H9 (cell line): Measurements from ENCODE around the gene RND2. TPM values are rescaled to one million over a fixed set of nuclear protein-coding genes. Genes with fewer than 3 reads are reported as not detected.

Experiments
- DNase-seq: peaks from one replicate; pipeline ENCODE4 v3.0.0-alpha.2; 2017
- H2AFZ ChIP-seq: one replicate; pipeline ENCODE4 v1.6.1; 2013; ENCODE audit warnings: mild to moderate bottlenecking, low read length, control low read depth, moderate library complexity
- H2AK5ac ChIP-seq: 2 replicates; pipeline ENCODE4 v1.6.1; 2013; ENCODE audit warnings: low read length, control low read depth, mixed read lengths; ENCODE audit not compliant: insufficient read length
- H2BK120ac ChIP-seq: one replicate; pipeline ENCODE4 v1.6.1; 2013; ENCODE audit warnings: low read depth, mild to moderate bottlenecking, low read length, control low read depth, inconsistent platforms; ENCODE audit not compliant: poor library complexity, severe bottlenecking
- H2BK12ac ChIP-seq: 2 replicates; pipeline ENCODE4 v1.6.1; 2013; ENCODE audit warnings: low read length, control low read depth, mixed read lengths, low read depth; ENCODE audit not compliant: insufficient read length
- H2BK15ac ChIP-seq: 2 replicates; pipeline ENCODE4 v1.6.1; 2013; ENCODE audit warnings: low read depth, low read length, control low read depth
- H2BK20ac ChIP-seq: one replicate; pipeline ENCODE4 v1.6.1; 2013; ENCODE audit warnings: low read depth, mild to moderate bottlenecking, low read length, control low read depth, inconsistent platforms; ENCODE audit not compliant: poor library complexity, severe bottlenecking
- H2BK5ac ChIP-seq: 2 replicates; pipeline ENCODE4 v1.6.1; 2013; ENCODE audit warnings: low read length, control low read depth, mixed read lengths; ENCODE audit not compliant: insufficient read length
- H3K14ac ChIP-seq: 2 replicates; pipeline ENCODE4 v1.6.1; 2013; ENCODE audit warnings: low read length, control low read depth; ENCODE audit not compliant: insufficient read depth
- H3K18ac ChIP-seq: 2 replicates; pipeline ENCODE4 v1.6.1; 2013; ENCODE audit warnings: low read depth, mild to moderate bottlenecking, mixed read lengths, low read length, control low read depth; ENCODE audit not compliant: insufficient read length
- H3K23ac ChIP-seq: 2 replicates; pipeline ENCODE4 v1.6.1; 2013; ENCODE audit warnings: low read length, control low read depth, mixed read lengths, low read depth; ENCODE audit not compliant: insufficient read length
- H3K23me2 ChIP-seq: 2 replicates; pipeline ENCODE4 v1.6.1; 2013; ENCODE audit warnings: low read depth, mild to moderate bottlenecking, mixed read lengths, low read length, control low read depth; ENCODE audit not compliant: insufficient read length, poor library complexity, severe bottlenecking
- H3K27ac ChIP-seq: 2 replicates; pipeline ENCODE4 v1.5.1; 2013; ENCODE audit warnings: low read length, control low read depth, mixed read lengths, low read depth; ENCODE audit not compliant: insufficient read length
- H3K27me3 ChIP-seq: 2 replicates; pipeline ENCODE4 v1.6.1; 2013; ENCODE audit warnings: low read length, control low read depth, inconsistent platforms; ENCODE audit not compliant: insufficient read depth
- H3K4ac ChIP-seq: 2 replicates; pipeline ENCODE4 v1.6.1; 2013; ENCODE audit warnings: low read depth, mild to moderate bottlenecking, control low read depth, inconsistent platforms, low read length, moderate library complexity
- H3K4me1 ChIP-seq: 2 replicates; pipeline ENCODE4 v1.6.1; 2013; ENCODE audit warnings: low read length, control low read depth, inconsistent platforms; ENCODE audit not compliant: insufficient read depth
- H3K4me2 ChIP-seq: 2 replicates; pipeline ENCODE4 v1.6.1; 2013; ENCODE audit warnings: low read length, control low read depth, mixed read lengths; ENCODE audit not compliant: insufficient read length, insufficient read depth
- H3K56ac ChIP-seq: 2 replicates; pipeline ENCODE4 v1.6.1; 2013; ENCODE audit warnings: low read depth, mild to moderate bottlenecking, mixed read lengths, low read length, control low read depth; ENCODE audit not compliant: insufficient read length
- H3K79me1 ChIP-seq: 2 replicates; pipeline ENCODE4 v1.6.1; 2013; ENCODE audit warnings: low read depth, mild to moderate bottlenecking, moderate library complexity, low read length, control low read depth, inconsistent platforms; ENCODE audit not compliant: insufficient read depth, poor library complexity, severe bottlenecking
- H3K79me2 ChIP-seq: 2 replicates; pipeline ENCODE4 v1.6.1; 2013; ENCODE audit warnings: low read length, control low read depth, inconsistent platforms; ENCODE audit not compliant: insufficient read depth
- H3K9ac ChIP-seq: 2 replicates; pipeline ENCODE4 v1.6.1; 2013; ENCODE audit warnings: low read length, control low read depth, mixed read lengths; ENCODE audit not compliant: insufficient read length; ENCODE audit errors: extremely low read depth
- H3K9me3 ChIP-seq: one replicate; pipeline ENCODE4 v1.6.1; 2013; ENCODE audit warnings: low read depth, low read length, inconsistent platforms; ENCODE audit not compliant: control insufficient read depth
- H3T11ph ChIP-seq: one replicate; pipeline ENCODE4 v1.6.1; 2013; ENCODE audit warnings: mild to moderate bottlenecking, low read length, control low read depth, inconsistent platforms
- H4K20me1 ChIP-seq: one replicate; pipeline ENCODE4 v1.6.1; 2013; ENCODE audit not compliant: control insufficient read depth, insufficient read length, insufficient read depth
- H4K5ac ChIP-seq: 2 replicates; pipeline ENCODE4 v1.6.1; 2013; ENCODE audit warnings: low read depth, mild to moderate bottlenecking, mixed read lengths, low read length, control low read depth; ENCODE audit not compliant: insufficient read length
- H4K8ac ChIP-seq: replicated peaks from 2 replicates; pipeline ENCODE4 v1.6.1; 2013; ENCODE audit warnings: low read length, control low read depth, mixed read lengths, low read depth; ENCODE audit not compliant: insufficient read length
- H4K91ac ChIP-seq: 2 replicates; pipeline ENCODE4 v1.6.1; 2013; ENCODE audit warnings: low read depth, mild to moderate bottlenecking, moderate library complexity, mixed read lengths, low read length, control low read depth; ENCODE audit not compliant: insufficient read length
- H3K27ac Mint-ChIP-seq, 3 experiments: 2 replicates in 2 of 3; 3 replicates in 1 of 3; pipeline ENCODE4 v1.8.0; 2020 to 2021; ENCODE audit warnings: mixed read lengths in 3 of 3, mild to moderate bottlenecking in 1 of 3, moderate library complexity in 1 of 3
- H3K27me3 Mint-ChIP-seq: 2 replicates; pipeline ENCODE4 v1.8.0; 2021; ENCODE audit warnings: low read depth, mild to moderate bottlenecking, moderate library complexity, mixed read lengths
- H3K36me3 Mint-ChIP-seq, 3 experiments: 2 replicates in 2 of 3; 3 replicates in 1 of 3; pipeline ENCODE4 v1.8.0; 2020 to 2021; ENCODE audit warnings: low read depth in 3 of 3, mixed read lengths in 3 of 3; ENCODE audit not compliant: insufficient read depth in 1 of 3
- H3K4me1 Mint-ChIP-seq, 2 experiments: 2 replicates each; pipeline ENCODE4 v1.8.0; 2020; ENCODE audit warnings: mixed read lengths in 2 of 2
- H3K4me3 Mint-ChIP-seq, 2 experiments: 2 replicates in 1 of 2; 3 replicates in 1 of 2; pipeline ENCODE4 v1.8.0; 2020 to 2021; ENCODE audit warnings: mild to moderate bottlenecking in 2 of 2, mixed read lengths in 2 of 2, moderate library complexity in 1 of 2
- H3K9me3 Mint-ChIP-seq, 2 experiments: 2 replicates in 1 of 2; 3 replicates in 1 of 2; pipeline ENCODE4 v1.8.0; 2020; ENCODE audit warnings: mild to moderate bottlenecking in 2 of 2, mixed read lengths in 2 of 2, moderate library complexity in 1 of 2
- CTCF ChIP-seq: fragments of 200-600 bp; sonication (generic); conservative IDR thresholded peaks from 3 replicates; pipeline ENCODE4 v1.8.0; 2021; ENCODE audit warnings: antibody characterized with exemption, mild to moderate bottlenecking
- WGBS: extraction: QIAGEN DNeasy Blood & Tissue Kit; methylation state at CpG from one replicate; pipeline ENCODE4 v1.1.7; 2013; ENCODE audit warnings: missing lambda C conversion rate, low lambda C conversion rate, mixed read lengths; ENCODE audit not compliant: insufficient read length; ENCODE audit errors: extremely low coverage; 5-methylcytosine and 5-hydroxymethylcytosine counted together
- total RNA-seq: library from RNA; stranded (reverse); gene quantifications from 2 replicates; pipeline ENCODE4 v1.2.1, GENCODE V29; 2021

The RND2 gene
- total RNA-seq, 1 experiment from 2014 or later: 47.8 TPM

- Histone ChIP-seq H3K4me2 (peak within 1 kb of the TSS; percentile 42), H2BK12ac (no peak within 1 kb of the TSS), H3K79me1 (no peaks in the 10 kb centered on the region), H4K91ac (no peak within 1 kb of the TSS), H2AFZ (no peak within 1 kb of the TSS), H3K9me3 (no peaks in the 10 kb centered on the region), H3K23me2 (no peaks in the 10 kb centered on the region), H3K56ac (no peak within 1 kb of the TSS), H3K79me2 (no peaks in the 10 kb centered on the region), H4K5ac (no peak within 1 kb of the TSS), H3K14ac (no peak within 1 kb of the TSS), H2BK20ac (no peak within 1 kb of the TSS), H2AK5ac (no peak within 1 kb of the TSS), H3K27ac (no peak within 1 kb of the TSS), H4K20me1 (no peaks in the 10 kb centered on the region), H3K18ac (no peak within 1 kb of the TSS), H2BK120ac (no peak within 1 kb of the TSS), H2BK15ac (no peak within 1 kb of the TSS), H3K23ac (no peak within 1 kb of the TSS), H2BK5ac (no peak within 1 kb of the TSS), H3K9ac (peak within 1 kb of the TSS; percentile 20), H3K27me3 (no peaks in the 10 kb centered on the region), H3K4me1 (no peaks in the 10 kb centered on the region), H3K4ac (no peak within 1 kb of the TSS), H4K8ac (no peak within 1 kb of the TSS), H3T11ph (no peak within 1 kb of the TSS)
- peaks cover 9 to 39% (median 20%) of the 10 kb centered on the region in 3 experiments for H3K36me3 Mint-ChIP-seq
- H3K4me1 Mint-ChIP-seq: peaks cover 7 to 8% of the 10 kb centered on the region in 2 experiments
- H3K9me3 Mint-ChIP-seq: no peaks in the 10 kb centered on the region
- WGBS: no CpG with 5 or more reads among the region's 18 CpGs
- peak within 1 kb of the TSS; percentile 58 to 76 for H3K4me3 Mint-ChIP-seq
- TF ChIP-seq CTCF: no peak; the same call in 2 of the 3 replicates
- H3K27ac Mint-ChIP-seq: peak within 1 kb of the TSS; percentile 84 to 98 (median 87)
- DNase-seq: peak; percentile 88
- no peaks in the 10 kb centered on the region for H3K27me3 Mint-ChIP-seq
Observed at GRCh38 chr17:43006639-43007551, 18.1 kb upstream of the RND2 start, which contains the start of gene IFI35. TSS of gene IFI35 (plus strand) at chr17:43006784. CDS start at chr17:43006948, 164 bp downstream.
